DOHH2 (cell line): ENCODE measurements around the gene EIF2S1.

ENCODE experiments used
- CTCF ChIP-seq: fragments of 200-600 bp; sonication (generic); IDR thresholded peaks from one replicate; pipeline ENCODE4 v1.5.1; 2014; ENCODE audit warnings: antibody characterized with exemption, mild to moderate bottlenecking, low read depth, low read length; ENCODE audit not compliant: poor library complexity, severe bottlenecking
- EZH2phosphoT487 ChIP-seq: fragments of 200-600 bp; sonication (generic); IDR thresholded peaks from 2 replicates; pipeline ENCODE4 v1.6.1; 2017; ENCODE audit warnings: borderline replicate concordance, mild to moderate bottlenecking, antibody characterized with exemption, low read length, moderate library complexity, mixed read lengths

GRCh38 chr14:67385618-67386017 is 25.5 kb downstream of the EIF2S1 start:
- no peak for TF ChIP-seq CTCF
- no peak for TF ChIP-seq EZH2phosphoT487
